PC-9 (cell line): ENCODE measurements around the gene PPARA. TPM values are rescaled to one million over a fixed set of nuclear protein-coding genes. Genes with fewer than 3 reads are reported as not detected.
"Not testable (repeated sequence)": the region's sequence is repeated elsewhere in the genome, so short reads cannot be mapped to it uniquely, and the experiment has no call there.

Source experiments
- BruUV-seq: library from RNA; stranded (reverse); fragments of 400-500 nt; replicated peaks from 2 replicates; lab custom pipeline; 2021; lab: Mats Ljungman, UMichigan
- CTCF ChIA-PET: fragments of 300-600 bp; sonication (Branson Sonifier 250); formaldehyde crosslinking; loops from one replicate; lab custom pipeline; 2022; ENCODE audit warnings: antibody characterized with exemption; lab: Charles Lee
- POLR2A ChIA-PET: fragments of 300-600 bp; sonication (Branson Sonifier 250); formaldehyde crosslinking; loops from one replicate; lab custom pipeline; 2022; ENCODE audit warnings: antibody characterized with exemption; ENCODE audit not compliant: unreplicated experiment; lab: Charles Lee
- DNase-seq, 2 experiments: peaks; one replicate each; pipeline versions ENCODE4 v3.0.0 to v3.0.0-alpha.2; 2015 to 2022; ENCODE audit warnings: mixed read lengths in 1 of 2
- H2AFZ ChIP-seq: fragments of 200-600 bp; sonication (generic); 2 replicates; pipeline ENCODE4 v1.8.1; 2017; ENCODE audit warnings: antibody characterized with exemption
- H3F3A ChIP-seq: fragments of 200-600 bp; sonication (generic); 2 replicates; pipeline ENCODE4 v1.8.1; 2017; ENCODE audit warnings: antibody characterized with exemption, mild to moderate bottlenecking, low read depth; ENCODE audit not compliant: insufficient read depth
- H3K27ac ChIP-seq: fragments of 200-600 bp; sonication (generic); 2 replicates; pipeline ENCODE4 v1.6.1; 2016; ENCODE audit warnings: mixed run types
- H3K27me3 ChIP-seq: fragments of 200-600 bp; sonication (generic); 2 replicates; pipeline ENCODE4 v1.6.1; 2016; ENCODE audit warnings: low read depth, mixed run types; ENCODE audit not compliant: insufficient read depth
- H3K36me3 ChIP-seq: fragments of 200-600 bp; sonication (generic); 2 replicates; pipeline ENCODE4 v1.6.1; 2016; ENCODE audit warnings: low read depth, mixed run types
- H3K4me1 ChIP-seq: fragments of 200-600 bp; sonication (generic); replicated peaks from 2 replicates; pipeline ENCODE4 v1.6.1; 2016; ENCODE audit warnings: mixed run types; ENCODE audit not compliant: insufficient read depth
- H3K4me2 ChIP-seq: fragments of 200-600 bp; sonication (generic); 2 replicates; pipeline ENCODE4 v1.6.1; 2017; ENCODE audit warnings: mixed run types
- H3K4me3 ChIP-seq: fragments of 200-600 bp; sonication (generic); 2 replicates; pipeline ENCODE4 v1.6.1; 2016; ENCODE audit warnings: mixed run types
- H3K79me2 ChIP-seq: fragments of 200-600 bp; sonication (generic); 2 replicates; pipeline ENCODE4 v1.6.1; 2017; ENCODE audit warnings: low read depth, mixed run types
- H3K9me2 ChIP-seq: fragments of 200-600 bp; sonication (generic); 2 replicates; pipeline ENCODE4 v1.8.1; 2017; ENCODE audit warnings: mild to moderate bottlenecking; ENCODE audit not compliant: insufficient read depth
- H3K9me3 ChIP-seq: fragments of 200-600 bp; sonication (generic); 2 replicates; pipeline ENCODE4 v1.8.1; 2016; ENCODE audit warnings: low read depth; ENCODE audit not compliant: insufficient read depth
- H4K20me1 ChIP-seq: fragments of 200-600 bp; sonication (generic); 2 replicates; pipeline ENCODE4 v1.8.1; 2017; ENCODE audit not compliant: insufficient read depth
- EZH2 ChIP-seq: fragments of 200-600 bp; sonication (generic); IDR thresholded peaks from 2 replicates; pipeline ENCODE4 v1.8.0; 2017; ENCODE audit warnings: antibody characterized with exemption, low read depth
- intact Hi-C: fragments of 100-400 bp; cut with micrococcal nuclease; formaldehyde crosslinking; loops from one replicate; pipeline ENCODE4 v1.10.0; 2022; ENCODE audit not compliant: unreplicated experiment
- total RNA-seq: library from RNA; stranded (reverse); gene quantifications from 2 replicates; pipeline ENCODE4 v1.2.3, GENCODE V29; 2021
- TF ChIP-seq, protein P1 (sequence below): fragments of 200-600 bp; sonication (generic); conservative IDR thresholded peaks from 2 replicates; pipeline ENCODE4 v1.6.1; 2017; ENCODE audit warnings: mixed run types, antibody characterized with exemption, mild to moderate bottlenecking, moderate library complexity

Gene PPARA
- total RNA-seq, 1 experiment from 2014 or later = 43.9 TPM

GRCh38 chr22:46260038-46260437 is 109.7 kb downstream of the PPARA start:
- H3K9me3 ChIP-seq = peaks cover 6% of the 10 kb centered on the region; the same call in 1 of the 2 replicates
- H3K4me1 ChIP-seq = no peaks in the 10 kb centered on the region
- H3K9me2 ChIP-seq = no peaks in the 10 kb centered on the region
- no peaks in the 10 kb centered on the region; the same call in 1 of the 2 replicates for H3F3A ChIP-seq
- ChIA-PET CTCF (no interaction called here), POLR2A (no interaction called here)
- H3K4me2 ChIP-seq = no peak overlapping the region
- H3K4me3 ChIP-seq = no peak overlapping the region
- H3K27me3 ChIP-seq = peaks cover 41% of the 10 kb centered on the region
- H2AFZ ChIP-seq = no peak overlapping the region
- no peak overlapping the region for H3K27ac ChIP-seq
- BruUV-seq = no TSS peak
- DNase-seq = no peak
- H3K36me3 ChIP-seq = no peaks in the 10 kb centered on the region
- TF ChIP-seq, protein P1, sequence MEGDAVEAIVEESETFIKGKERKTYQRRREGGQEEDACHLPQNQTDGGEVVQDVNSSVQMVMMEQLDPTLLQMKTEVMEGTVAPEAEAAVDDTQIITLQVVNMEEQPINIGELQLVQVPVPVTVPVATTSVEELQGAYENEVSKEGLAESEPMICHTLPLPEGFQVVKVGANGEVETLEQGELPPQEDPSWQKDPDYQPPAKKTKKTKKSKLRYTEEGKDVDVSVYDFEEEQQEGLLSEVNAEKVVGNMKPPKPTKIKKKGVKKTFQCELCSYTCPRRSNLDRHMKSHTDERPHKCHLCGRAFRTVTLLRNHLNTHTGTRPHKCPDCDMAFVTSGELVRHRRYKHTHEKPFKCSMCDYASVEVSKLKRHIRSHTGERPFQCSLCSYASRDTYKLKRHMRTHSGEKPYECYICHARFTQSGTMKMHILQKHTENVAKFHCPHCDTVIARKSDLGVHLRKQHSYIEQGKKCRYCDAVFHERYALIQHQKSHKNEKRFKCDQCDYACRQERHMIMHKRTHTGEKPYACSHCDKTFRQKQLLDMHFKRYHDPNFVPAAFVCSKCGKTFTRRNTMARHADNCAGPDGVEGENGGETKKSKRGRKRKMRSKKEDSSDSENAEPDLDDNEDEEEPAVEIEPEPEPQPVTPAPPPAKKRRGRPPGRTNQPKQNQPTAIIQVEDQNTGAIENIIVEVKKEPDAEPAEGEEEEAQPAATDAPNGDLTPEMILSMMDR = no peak
- no peak for TF ChIP-seq EZH2
- H3K79me2 ChIP-seq = no peaks in the 10 kb centered on the region
- no peaks in the 10 kb centered on the region for H4K20me1 ChIP-seq
- intact Hi-C loops = no loop called here

DNA sequence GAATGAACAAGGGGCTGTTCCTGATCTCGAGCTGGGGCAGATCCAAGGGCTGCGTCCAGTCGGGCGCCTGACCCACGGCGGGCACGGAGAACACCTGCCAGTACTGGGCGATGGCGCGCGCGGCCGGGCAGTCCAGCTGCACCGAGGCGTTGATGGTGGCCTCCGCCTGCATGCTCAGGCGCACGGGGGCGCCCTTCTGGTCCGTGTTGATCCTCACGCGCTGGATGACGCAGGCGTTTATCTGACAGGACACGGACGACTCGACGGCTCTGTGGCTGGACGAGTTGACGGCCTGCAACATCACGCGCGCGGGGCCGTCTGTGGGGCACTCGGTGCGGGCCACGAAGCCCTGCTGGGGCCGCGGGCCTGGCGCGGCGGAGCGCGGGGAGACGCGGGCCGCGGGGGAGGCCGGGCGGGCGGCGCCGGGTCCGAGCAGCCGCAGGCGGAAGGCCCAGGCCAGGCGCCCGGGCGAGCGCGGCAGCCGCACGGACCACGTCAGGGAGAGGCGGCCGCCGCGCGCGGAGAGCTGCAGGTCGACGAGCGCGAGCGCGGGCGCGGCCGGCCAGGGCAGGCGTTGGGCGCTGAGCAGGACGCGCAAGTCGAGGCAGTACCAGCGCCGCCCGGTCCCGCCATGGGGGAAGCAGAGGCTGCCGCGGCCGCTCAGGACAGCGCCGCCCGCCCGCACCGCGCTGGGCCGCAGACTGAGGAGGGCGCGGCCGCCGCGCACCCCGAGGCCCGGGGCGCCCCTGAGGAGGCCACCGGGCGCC is 112.3 kb downstream of the PPARA start:
- no peaks in the 10 kb centered on the region for H3K9me2 ChIP-seq
- no peak for DNase-seq
- POLR2A ChIA-PET = interaction anchor here (0.7 kb wide), 1 partner anchor 119 kb away, joined by 14 read pairs; no protein-coding TSS in a partner anchor
- peaks cover 7% of the 10 kb centered on the region; the same call in 1 of the 2 replicates for H3K9me3 ChIP-seq
- no peaks in the 10 kb centered on the region for H3K79me2 ChIP-seq
- intact Hi-C loops = no loop called here
- H3K27ac ChIP-seq = no peak overlapping the region
- BruUV-seq = no TSS peak
- no peaks in the 10 kb centered on the region for H3F3A ChIP-seq
- no peaks in the 10 kb centered on the region for H4K20me1 ChIP-seq
- no peak overlapping the region for H2AFZ ChIP-seq
- peaks cover 41% of the 10 kb centered on the region for H3K27me3 ChIP-seq
- H3K4me2 ChIP-seq = no peak overlapping the region
- TF ChIP-seq EZH2 = no peak
- TF ChIP-seq, protein P1 = no peak
- CTCF ChIA-PET = interaction anchor here (0.7 kb wide), 1 partner anchor 274 kb away, joined by 5 read pairs; no protein-coding TSS in a partner anchor
- H3K4me3 ChIP-seq = no peak overlapping the region
- peaks cover 11% of the 10 kb centered on the region; the same call in 1 of the 2 replicates for H3K4me1 ChIP-seq
- H3K36me3 ChIP-seq = no peaks in the 10 kb centered on the region

DNA sequence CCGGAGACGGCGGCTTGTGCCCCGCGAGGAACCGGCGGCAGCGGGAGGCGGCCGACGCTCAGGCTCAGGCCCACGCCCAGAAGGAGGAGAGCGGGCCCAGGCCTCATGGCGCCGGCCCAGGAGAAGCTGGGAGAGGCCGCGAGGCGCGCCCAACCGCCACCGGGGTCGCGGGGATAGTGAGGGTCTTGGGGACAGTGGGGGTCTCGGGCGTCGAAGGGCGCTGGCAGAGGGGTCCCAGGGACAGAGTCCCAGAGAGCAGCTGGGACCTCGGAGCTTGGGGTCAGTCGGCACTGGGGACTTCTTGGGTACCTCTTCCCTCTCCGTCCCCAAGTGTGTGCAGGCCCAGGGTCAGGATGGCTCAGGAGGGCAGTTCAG is 112.9 kb downstream of the PPARA start, which contains the start of gene PKDREJ:
TSS of gene PKDREJ (minus strand) at position 128 of the 375 bp plus-strand sequence. CDS start at position 107, 21 bp downstream.
- ChIA-PET CTCF (interaction anchor here (0.7 kb wide), 1 partner anchor 275 kb away, joined by 5 read pairs; no protein-coding TSS in a partner anchor), POLR2A (interaction anchor here (0.7 kb wide), 1 partner anchor 119 kb away, joined by 14 read pairs; no protein-coding TSS in a partner anchor)
- no peaks in the 10 kb centered on the region for H3K36me3 ChIP-seq
- peaks cover 12% of the 10 kb centered on the region; the same call in 1 of the 2 replicates for H3K4me1 ChIP-seq
- H3K27ac ChIP-seq = no peak within 1 kb of the TSS
- BruUV-seq = no TSS peak
- H4K20me1 ChIP-seq = no peaks in the 10 kb centered on the region
- intact Hi-C loops = no loop called here
- no peak within 1 kb of the TSS for H3K4me3 ChIP-seq
- TF ChIP-seq EZH2 = no peak
- TF ChIP-seq, protein P1 = no peak
- peaks cover 3% of the 10 kb centered on the region; the same call in 1 of the 2 replicates for H3K9me3 ChIP-seq
- H3K27me3 ChIP-seq = peaks cover 36% of the 10 kb centered on the region
- no peaks in the 10 kb centered on the region for H3K9me2 ChIP-seq
- DNase-seq = no peak
- peaks cover 1% of the 10 kb centered on the region; the same call in 1 of the 2 replicates for H3K79me2 ChIP-seq
- no peak within 1 kb of the TSS for H2AFZ ChIP-seq
- no peaks in the 10 kb centered on the region for H3F3A ChIP-seq
- H3K4me2 ChIP-seq = no peak within 1 kb of the TSS

- H2AFZ ChIP-seq, POLR2A ChIA-PET, H3K9me2 ChIP-seq, H4K20me1 ChIP-seq, intact Hi-C loops, H3K36me3 ChIP-seq, H3K9me3 ChIP-seq, DNase-seq, BruUV-seq, CTCF ChIA-PET, H3F3A ChIP-seq, H3K4me2 ChIP-seq, H3K4me3 ChIP-seq, H3K79me2 ChIP-seq, H3K27ac ChIP-seq: not testable (repeated sequence)
- peaks cover 16% of the 10 kb centered on the region; the same call in 1 of the 2 replicates for H3K4me1 ChIP-seq
- peaks cover 23% of the 10 kb centered on the region; the same call in 1 of the 2 replicates for H3K27me3 ChIP-seq
Measured at GRCh38 chr22:46264520-46264919, 114.2 kb downstream of the PPARA start.

GRCh38 chr22:46265627-46266026 is 115.3 kb downstream of the PPARA start:
- H3K27ac ChIP-seq, POLR2A ChIA-PET, H2AFZ ChIP-seq, CTCF ChIA-PET, H3K79me2 ChIP-seq, H3K4me2 ChIP-seq, DNase-seq, intact Hi-C loops, BruUV-seq, H3K36me3 ChIP-seq, H3K9me2 ChIP-seq, H3F3A ChIP-seq, H4K20me1 ChIP-seq, H3K4me3 ChIP-seq, H3K9me3 ChIP-seq: not testable (repeated sequence)
- H3K4me1 ChIP-seq = peaks cover 16% of the 10 kb centered on the region; the same call in 1 of the 2 replicates
- peaks cover 12% of the 10 kb centered on the region; the same call in 1 of the 2 replicates for H3K27me3 ChIP-seq
